Mesodermal cell (in vitro differentiated cells): ENCODE results near the gene TMC1.

Source experiments
- H3K27ac ChIP-seq: 2 replicates; pipeline ENCODE4 v1.7.0; 2013; ENCODE audit warnings: mild to moderate bottlenecking, low read depth, low read length, moderate library complexity; ENCODE audit not compliant: severe bottlenecking
- H3K36me3 ChIP-seq: 2 replicates; pipeline ENCODE4 v1.7.1; 2013; ENCODE audit warnings: mild to moderate bottlenecking, low read length, moderate library complexity; ENCODE audit not compliant: control insufficient read depth, insufficient read depth
- H3K4me1 ChIP-seq: one replicate; pipeline ENCODE4 v1.7.1; 2013; ENCODE audit warnings: mild to moderate bottlenecking, low read length; ENCODE audit not compliant: insufficient read depth, control insufficient read depth, poor library complexity, severe bottlenecking
- H3K4me3 ChIP-seq: 2 replicates; pipeline ENCODE4 v1.7.0; 2013; ENCODE audit warnings: low read length, control low read depth, mild to moderate bottlenecking; ENCODE audit not compliant: insufficient read depth, poor library complexity, severe bottlenecking; ENCODE audit errors: extremely low read depth
- H3K9me3 ChIP-seq: 2 replicates; pipeline ENCODE4 v1.7.1; 2013; ENCODE audit warnings: mild to moderate bottlenecking, low read length, moderate library complexity; ENCODE audit not compliant: control insufficient read depth
- WGBS, 2 experiments: methylation state at CpG; one replicate each; pipeline ENCODE4 v1.1.5; 2013; ENCODE audit warnings: missing lambda C conversion rate in 2 of 2; ENCODE audit not compliant: insufficient coverage in 2 of 2; 5-methylcytosine and 5-hydroxymethylcytosine counted together

The TMC1 gene

DNA sequence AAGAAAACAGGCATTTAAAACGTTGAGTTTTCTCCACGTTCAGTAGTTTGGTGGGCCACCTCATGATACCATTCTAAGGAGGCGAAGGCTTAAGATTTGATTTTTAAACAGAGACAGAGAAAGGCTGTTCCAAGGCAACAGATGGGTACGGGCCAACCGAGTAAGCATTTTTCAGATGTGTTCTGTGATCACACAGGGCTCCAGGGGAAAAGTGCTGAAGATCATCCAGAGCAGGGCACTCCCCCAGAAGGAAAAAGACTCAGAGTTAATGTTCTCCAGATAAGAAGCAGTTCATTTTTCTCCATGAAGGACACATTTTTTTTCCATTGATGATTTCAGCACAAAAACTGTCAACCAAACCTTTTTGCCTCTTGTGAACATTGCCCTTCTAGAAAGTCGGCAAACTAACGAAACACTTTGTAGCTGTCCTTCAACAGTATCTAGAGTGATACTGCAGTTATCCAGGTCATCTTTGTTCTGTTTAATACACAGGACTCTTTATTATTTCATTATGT lies 292.7 kb downstream of the TMC1 start:
- Histone ChIP-seq H3K9me3 (no peaks in the 10 kb centered on the region), H3K36me3 (no peaks in the 10 kb centered on the region), H3K4me1 (no peaks in the 10 kb centered on the region), H3K4me3 (no peak overlapping the region), H3K27ac (no peak overlapping the region)
- 77 to 83% methylated on average over 5 to 7 of the region's 7 CpGs for WGBS, 2 experiments

DNA sequence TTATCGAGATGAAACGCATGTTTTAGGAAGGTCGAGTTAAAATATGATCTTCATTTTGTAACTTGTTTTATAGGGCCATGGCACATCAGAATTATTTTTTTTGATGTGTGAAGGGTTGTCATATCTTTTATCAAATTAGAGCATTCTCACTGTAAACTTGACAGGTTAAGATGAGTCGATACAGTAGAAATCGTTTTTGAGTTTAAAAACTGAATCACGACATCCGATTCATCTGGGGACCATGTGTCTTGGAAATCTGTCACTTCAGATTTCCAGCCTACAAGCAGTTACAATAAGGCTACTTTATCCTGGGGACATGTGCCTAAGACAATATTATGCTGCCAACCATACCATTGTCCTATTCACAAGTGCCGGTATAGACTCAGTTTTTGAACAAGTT lies 295.3 kb downstream of the TMC1 start:
- H3K4me3 ChIP-seq, result no peak overlapping the region
- H3K9me3 ChIP-seq, result no peaks in the 10 kb centered on the region
- H3K4me1 ChIP-seq, result no peaks in the 10 kb centered on the region
- no peak overlapping the region for H3K27ac ChIP-seq
- H3K36me3 ChIP-seq, result no peaks in the 10 kb centered on the region
- WGBS, 2 experiments, result 89 to 90% methylated on average over 4 to 5 of the region's 8 CpGs

DNA sequence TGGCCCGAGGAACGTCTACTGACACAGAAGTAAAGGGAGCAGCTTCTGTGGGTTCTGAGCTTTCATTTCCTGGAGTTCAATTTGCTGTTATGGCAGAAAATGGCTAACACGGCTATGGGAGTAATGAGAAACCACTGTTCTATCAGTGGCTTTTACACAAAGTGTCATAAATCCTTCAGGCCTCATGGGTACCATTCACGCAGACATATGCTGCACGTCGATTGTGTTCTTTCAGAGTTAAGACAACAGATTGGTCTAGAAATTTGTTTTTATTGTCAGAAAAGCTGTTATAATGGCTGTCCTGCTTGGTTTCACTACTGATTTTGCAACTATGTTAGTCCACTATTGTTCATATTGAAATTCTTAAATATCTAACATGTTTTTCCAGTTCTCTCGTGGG lies 296.0 kb downstream of the TMC1 start:
- Histone ChIP-seq H3K27ac (no peak overlapping the region), H3K4me3 (no peak overlapping the region), H3K9me3 (no peaks in the 10 kb centered on the region), H3K36me3 (no peaks in the 10 kb centered on the region), H3K4me1 (no peaks in the 10 kb centered on the region)
- WGBS, 2 experiments, result 92 to 93% methylated on average over 4 to 5 of the region's 7 CpGs

DNA sequence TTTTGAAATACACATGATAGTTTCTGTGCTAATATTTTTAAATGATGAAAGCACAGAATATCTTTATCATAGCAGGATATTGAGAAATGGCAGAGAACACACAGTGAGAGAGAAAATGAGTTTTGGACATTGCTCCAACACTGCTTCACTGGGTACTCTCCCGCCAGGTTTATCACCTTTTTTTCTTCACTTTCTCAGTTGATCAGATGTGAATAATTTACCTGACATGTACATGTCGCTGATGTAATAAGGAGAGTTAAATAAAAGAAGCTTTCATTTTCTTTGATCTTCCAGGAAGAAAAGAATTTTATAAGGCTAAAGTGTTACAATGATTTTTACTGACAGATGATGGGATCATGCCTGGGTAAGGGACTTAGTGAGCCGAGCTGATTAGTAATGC lies 297.0 kb downstream of the TMC1 start:
- Histone ChIP-seq H3K27ac (no peak overlapping the region), H3K4me3 (no peak overlapping the region), H3K9me3 (no peaks in the 10 kb centered on the region), H3K36me3 (no peaks in the 10 kb centered on the region), H3K4me1 (no peaks in the 10 kb centered on the region)
- WGBS, 2 experiments, result 90 to 91% methylated on average over 1 of the region's 3 CpGs

DNA sequence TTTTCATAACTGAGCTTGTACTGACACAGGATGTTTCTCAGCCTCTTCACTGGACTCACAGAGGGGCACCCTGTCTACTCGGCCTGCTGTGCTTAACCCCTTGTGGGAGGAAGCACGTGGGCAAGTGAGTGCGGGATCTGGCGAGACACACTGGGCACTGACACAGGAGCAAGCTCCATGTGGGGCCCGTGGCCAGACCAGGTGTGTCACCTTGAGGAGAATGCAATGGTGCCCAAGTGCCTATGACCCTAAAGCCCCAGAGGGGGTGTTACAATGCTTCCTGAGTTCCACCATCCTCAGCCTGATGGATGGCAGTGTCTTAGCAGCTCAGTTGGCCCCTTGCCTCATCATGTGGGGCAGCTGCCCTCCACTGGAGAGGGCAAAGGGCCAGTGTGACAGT lies 302.6 kb downstream of the TMC1 start:
- no peak overlapping the region for H3K4me3 ChIP-seq
- H3K36me3 ChIP-seq, result no peaks in the 10 kb centered on the region
- H3K9me3 ChIP-seq, result no peaks in the 10 kb centered on the region
- 90 to 96% methylated on average over 5 of the region's 5 CpGs for WGBS, 2 experiments
- no peak overlapping the region for H3K27ac ChIP-seq
- H3K4me1 ChIP-seq, result no peaks in the 10 kb centered on the region

DNA sequence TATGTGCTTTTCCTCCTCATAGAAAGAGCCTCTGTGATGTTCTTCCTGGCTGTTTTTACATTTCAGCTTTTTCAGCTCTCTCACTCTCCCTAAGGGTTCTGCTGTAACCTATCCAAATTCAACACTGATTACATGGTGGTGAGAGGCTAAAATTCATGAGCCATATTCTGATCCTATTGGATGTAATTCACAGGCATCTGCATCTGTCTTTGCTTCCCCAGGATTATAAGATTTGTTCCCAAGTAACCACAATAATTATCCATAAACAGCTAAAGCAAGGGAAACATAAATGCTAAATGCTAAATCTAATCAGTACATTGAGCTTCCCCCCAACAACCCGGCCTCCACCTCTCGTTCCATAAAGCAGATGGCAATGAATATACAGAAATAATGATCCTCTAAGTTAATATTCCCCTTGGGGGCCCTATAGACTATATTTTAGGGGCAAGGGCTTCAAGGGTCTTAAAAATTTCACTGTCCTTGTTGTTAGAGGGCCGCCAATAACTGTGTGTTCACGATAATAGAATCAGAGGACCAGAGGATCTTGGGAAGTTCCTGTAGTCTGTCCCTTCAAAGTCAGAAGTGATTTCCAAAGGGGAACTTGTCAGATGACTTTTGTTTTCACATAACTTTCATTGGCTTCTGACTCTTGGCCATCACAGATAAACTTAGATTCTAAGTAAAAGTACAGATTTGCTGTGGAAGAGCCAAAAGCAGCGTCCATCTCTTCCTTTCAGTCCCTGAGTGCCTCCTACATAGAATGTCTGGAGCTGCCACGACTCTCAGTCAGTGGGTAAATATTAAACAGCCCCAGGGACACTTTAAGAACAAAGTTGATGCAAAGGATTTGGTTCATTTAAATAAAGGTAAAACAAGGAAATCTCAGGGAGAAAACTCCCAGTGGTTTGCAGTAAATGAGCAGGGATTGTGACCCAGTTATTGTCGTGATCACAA lies 305.9 kb downstream of the TMC1 start:
- no peaks in the 10 kb centered on the region for H3K9me3 ChIP-seq
- WGBS, 2 experiments, result 92 to 94% methylated on average over 3 to 4 of the region's 7 CpGs
- H3K27ac ChIP-seq, result no peak overlapping the region
- no peak overlapping the region for H3K4me3 ChIP-seq
- no peaks in the 10 kb centered on the region for H3K36me3 ChIP-seq
- H3K4me1 ChIP-seq, result no peaks in the 10 kb centered on the region

DNA sequence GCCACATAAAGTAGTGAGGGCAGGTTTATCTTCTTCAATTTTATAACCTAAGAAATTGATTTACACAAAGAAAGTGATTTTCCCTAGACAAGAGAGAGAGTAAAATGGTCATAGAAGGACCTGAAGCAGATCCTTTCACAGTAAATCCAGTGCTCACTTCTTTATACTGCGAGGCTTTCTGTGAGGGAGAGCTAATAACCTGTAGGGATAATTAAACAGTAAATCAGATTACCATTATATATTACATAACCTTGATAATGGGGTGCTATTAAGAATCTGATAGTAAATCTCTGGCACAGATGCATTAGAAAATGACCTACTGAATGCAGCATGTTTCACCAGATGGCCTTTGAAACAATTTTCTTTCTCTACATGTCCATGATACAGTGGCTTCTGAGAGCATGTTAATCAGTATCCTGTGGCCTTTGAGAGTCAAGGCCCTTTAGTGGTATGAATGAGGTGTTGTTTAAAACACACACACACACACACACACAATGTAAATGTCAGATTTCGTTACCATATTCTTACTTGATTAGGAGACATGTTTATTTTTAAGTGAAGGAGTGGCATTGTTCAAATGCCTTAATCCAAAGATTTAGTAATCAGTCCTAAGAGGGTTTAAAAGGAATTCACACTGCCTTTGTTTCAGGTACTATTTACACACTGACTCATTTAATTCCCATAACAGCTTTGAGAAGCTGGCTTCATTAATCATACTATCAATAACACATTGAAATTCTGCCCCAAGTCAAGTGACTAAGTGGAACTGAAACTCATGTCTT lies 306.7 kb downstream of the TMC1 start:
- no peaks in the 10 kb centered on the region for H3K9me3 ChIP-seq
- no peak overlapping the region for H3K27ac ChIP-seq
- H3K36me3 ChIP-seq, result no peaks in the 10 kb centered on the region
- H3K4me3 ChIP-seq, result no peak overlapping the region
- no peaks in the 10 kb centered on the region for H3K4me1 ChIP-seq
- no CpG with 5 or more reads among the region's 2 CpGs for WGBS, 2 experiments

DNA sequence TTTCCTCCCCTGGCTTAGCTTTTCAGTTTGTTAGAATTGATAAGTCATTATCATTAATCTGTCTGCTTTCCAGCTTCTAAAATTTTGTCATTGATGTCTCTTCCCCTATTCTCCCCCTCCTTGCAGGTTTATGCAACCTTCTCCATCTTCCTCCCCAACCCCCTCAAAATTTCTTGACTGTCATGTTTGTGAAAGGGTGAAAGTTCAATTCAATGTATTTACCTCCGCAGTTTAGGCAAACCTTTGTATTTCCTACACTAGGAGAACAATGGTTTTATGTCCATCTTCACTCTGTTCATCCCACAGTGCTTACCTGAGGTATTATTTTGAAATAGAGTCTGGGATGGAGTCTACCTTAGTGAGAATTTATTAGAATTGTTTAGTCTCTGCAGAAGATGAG lies 313.6 kb downstream of the TMC1 start:
- Histone ChIP-seq H3K9me3 (no peaks in the 10 kb centered on the region), H3K4me3 (no peak overlapping the region), H3K4me1 (no peaks in the 10 kb centered on the region), H3K36me3 (no peaks in the 10 kb centered on the region), H3K27ac (no peak overlapping the region)
- WGBS, 2 experiments, result no CpG with 5 or more reads among the region's 1 CpG

DNA sequence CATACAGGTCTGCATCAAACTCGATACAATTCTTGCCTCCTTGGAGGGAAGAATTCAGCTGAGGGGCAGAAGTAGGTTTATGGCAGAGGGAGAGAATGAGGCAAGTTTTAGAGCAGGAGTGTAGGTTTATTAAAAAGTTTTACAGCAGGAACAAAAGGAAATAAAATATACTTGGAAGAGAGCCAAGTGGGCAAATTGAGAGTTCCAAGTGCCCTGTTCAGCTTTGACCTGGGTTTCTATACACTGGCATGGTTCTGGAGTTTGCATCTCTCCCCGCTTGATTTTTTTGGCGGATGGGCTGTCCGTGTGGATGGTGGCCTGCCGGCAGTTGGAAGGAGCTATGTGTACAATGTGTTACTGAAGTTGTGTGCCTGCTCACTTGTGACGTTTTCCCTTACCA lies 315.4 kb downstream of the TMC1 start:
- Histone ChIP-seq H3K36me3 (no peaks in the 10 kb centered on the region), H3K27ac (no peak overlapping the region), H3K4me1 (no peaks in the 10 kb centered on the region), H3K9me3 (no peaks in the 10 kb centered on the region), H3K4me3 (no peak overlapping the region)
- 94 to 97% methylated on average over 3 to 5 of the region's 6 CpGs for WGBS, 2 experiments

DNA sequence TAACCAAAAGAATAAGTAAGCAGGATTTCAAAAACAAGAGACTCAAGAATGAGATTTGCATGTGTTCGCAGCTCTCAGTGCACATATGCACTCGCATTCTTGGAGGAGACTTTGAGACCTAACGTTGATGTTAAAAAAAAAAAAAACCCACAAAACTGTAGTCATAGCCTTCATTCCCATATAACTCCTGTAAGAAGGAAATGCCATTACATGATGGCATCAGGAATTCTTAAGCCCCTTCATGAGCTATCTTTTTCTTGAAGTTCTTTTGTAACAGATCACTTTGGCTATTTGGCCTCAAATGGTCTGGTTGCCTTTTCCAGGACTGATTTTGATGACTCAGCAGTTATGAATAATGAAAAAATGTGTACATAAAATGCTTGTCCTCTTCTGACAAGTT lies 317.7 kb downstream of the TMC1 start:
- Histone ChIP-seq H3K27ac (no peak overlapping the region), H3K4me1 (no peaks in the 10 kb centered on the region)
- 83 to 92% methylated on average over 2 of the region's 3 CpGs for WGBS, 2 experiments

More for the DNA sequence above, 317.7 kb downstream of the TMC1 start:
- H3K36me3 ChIP-seq, result no peaks in the 10 kb centered on the region
- H3K4me3 ChIP-seq, result no peak overlapping the region
- H3K9me3 ChIP-seq, result no peaks in the 10 kb centered on the region
